NB4 (cell line): ENCODE data around the gene LRRIQ1.
"Not testable (repeated sequence)": the region's sequence is repeated elsewhere in the genome, so short reads cannot be mapped to it uniquely, and the experiment has no call there.

Source experiments
- CTCF ChIP-seq: IDR thresholded peaks from one replicate; pipeline ENCODE4 v1.5.1; 2012; ENCODE audit warnings: low read depth, low read length
- MYC ChIP-seq: IDR thresholded peaks from 2 replicates; pipeline ENCODE4 v1.6.1; 2011; ENCODE audit warnings: low read depth, low read length
- POLR2A ChIP-seq: IDR thresholded peaks from 2 replicates; pipeline ENCODE4 v1.6.1; 2011; ENCODE audit warnings: mild to moderate bottlenecking; ENCODE audit not compliant: insufficient read length; ENCODE audit errors: extremely low read depth

- not testable (repeated sequence) for TF ChIP-seq CTCF, POLR2A, MYC
These were observed 31.1 kb upstream of the LRRIQ1 start for GRCh38 chr12:85005047-85005446.
